ENCODE results near the gene DUSP7. TPM values are rescaled to one million over a fixed set of nuclear protein-coding genes. Genes with fewer than 3 reads are reported as not detected.

The DUSP7 gene
- total RNA-seq, 1 donor from 2014 or later = 59.9 TPM

DNA sequence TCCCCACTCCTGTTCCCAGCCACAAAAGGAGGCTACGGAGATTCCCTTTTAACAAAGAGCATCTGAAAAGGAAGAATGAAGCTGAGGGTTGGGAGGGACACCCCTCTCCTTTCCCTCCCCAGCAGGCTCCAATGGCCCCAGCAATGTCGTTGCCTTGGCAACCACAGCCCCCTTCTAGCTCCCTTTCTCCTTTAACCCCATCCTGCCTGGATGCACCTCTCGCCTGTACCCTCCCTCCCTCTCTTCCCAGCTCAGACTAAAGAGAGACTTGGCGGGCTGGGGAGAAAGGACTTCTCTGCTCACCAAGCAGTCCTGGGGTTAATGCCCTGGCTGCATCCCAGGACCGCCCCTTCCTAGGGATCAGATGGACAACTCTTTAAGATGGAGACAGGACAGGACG lies 53.6 kb downstream of the DUSP7 start:
- TF ChIP-seq POLR2A (IDR thresholded peaks at IDR 0.05) = no peak
- TF ChIP-seq, protein P1, sequence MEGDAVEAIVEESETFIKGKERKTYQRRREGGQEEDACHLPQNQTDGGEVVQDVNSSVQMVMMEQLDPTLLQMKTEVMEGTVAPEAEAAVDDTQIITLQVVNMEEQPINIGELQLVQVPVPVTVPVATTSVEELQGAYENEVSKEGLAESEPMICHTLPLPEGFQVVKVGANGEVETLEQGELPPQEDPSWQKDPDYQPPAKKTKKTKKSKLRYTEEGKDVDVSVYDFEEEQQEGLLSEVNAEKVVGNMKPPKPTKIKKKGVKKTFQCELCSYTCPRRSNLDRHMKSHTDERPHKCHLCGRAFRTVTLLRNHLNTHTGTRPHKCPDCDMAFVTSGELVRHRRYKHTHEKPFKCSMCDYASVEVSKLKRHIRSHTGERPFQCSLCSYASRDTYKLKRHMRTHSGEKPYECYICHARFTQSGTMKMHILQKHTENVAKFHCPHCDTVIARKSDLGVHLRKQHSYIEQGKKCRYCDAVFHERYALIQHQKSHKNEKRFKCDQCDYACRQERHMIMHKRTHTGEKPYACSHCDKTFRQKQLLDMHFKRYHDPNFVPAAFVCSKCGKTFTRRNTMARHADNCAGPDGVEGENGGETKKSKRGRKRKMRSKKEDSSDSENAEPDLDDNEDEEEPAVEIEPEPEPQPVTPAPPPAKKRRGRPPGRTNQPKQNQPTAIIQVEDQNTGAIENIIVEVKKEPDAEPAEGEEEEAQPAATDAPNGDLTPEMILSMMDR (IDR thresholded peaks at IDR 0.05) = no peak
- TF ChIP-seq POLR2AphosphoS5 (IDR thresholded peaks at IDR 0.05; ENCODE audit: insufficient read depth in 1 of 2, low read depth in 1 of 2) = no peak
- Histone ChIP-seq H3K9me3 (no peaks in the 10 kb centered on the region), H3K4me3 (no peak overlapping the region), H3K4me1 (peaks cover 32% of the 10 kb centered on the region), H3K36me3 (no peaks in the 10 kb centered on the region), H3K27me3 (no peaks in the 10 kb centered on the region), H3K27ac (no peak overlapping the region)
- DNase-seq (ENCODE audit: extremely low spot score in 2 of 2) = no peak
- intact Hi-C loops (cut with DNase I) = loop anchor here (5.0 kb wide), 3 partner anchors 50 to 140 kb away; no protein-coding TSS in a partner anchor

DNA sequence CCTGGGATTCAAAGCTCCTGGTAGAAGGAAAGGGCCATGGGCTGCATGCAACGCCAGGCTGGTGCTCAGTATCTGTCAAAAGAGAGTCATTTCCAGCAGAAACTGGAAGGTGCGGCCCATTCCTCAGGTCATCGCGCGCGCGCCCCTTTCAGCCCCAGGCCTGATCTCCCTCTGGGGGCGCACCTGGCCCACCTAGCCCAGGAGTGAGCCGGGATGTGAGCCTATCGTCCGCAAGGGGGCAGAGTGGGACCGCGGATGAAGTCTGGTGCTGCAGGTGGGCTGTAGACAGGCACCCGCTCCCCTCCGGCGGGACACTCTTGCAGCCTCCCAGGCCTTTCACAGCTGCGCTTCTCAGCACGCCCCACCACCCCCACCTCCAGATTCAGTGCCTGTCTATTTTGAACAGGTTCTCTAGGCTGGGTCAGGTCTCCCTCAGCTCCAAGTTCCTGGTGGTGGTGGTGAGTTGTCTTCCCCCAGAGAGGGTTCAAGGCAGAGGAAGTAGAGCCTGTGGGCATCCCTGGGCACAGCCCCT lies 54.9 kb downstream of the DUSP7 start:
- no peak overlapping the region for H3K27ac ChIP-seq
- DNase-seq (ENCODE audit: extremely low spot score in 2 of 2) = no peak
- no peaks in the 10 kb centered on the region for H3K9me3 ChIP-seq
- H3K4me3 ChIP-seq = no peak overlapping the region
- H3K27me3 ChIP-seq = no peaks in the 10 kb centered on the region
- H3K36me3 ChIP-seq = no peaks in the 10 kb centered on the region
- peak in 1 of 2 donors; percentile 24 for TF ChIP-seq POLR2AphosphoS5 (IDR thresholded peaks at IDR 0.05; ENCODE audit: insufficient read depth in 1 of 2, low read depth in 1 of 2)
- TF ChIP-seq POLR2A (IDR thresholded peaks at IDR 0.05) = no peak
- TF ChIP-seq, protein P1 (IDR thresholded peaks at IDR 0.05) = peak; percentile 96 to 99 (median 97)
- peaks cover 32% of the 10 kb centered on the region for H3K4me1 ChIP-seq
- intact Hi-C loops (cut with DNase I) = loop anchor here (5.0 kb wide), 3 partner anchors 51 to 141 kb away; no protein-coding TSS in a partner anchor

DNA sequence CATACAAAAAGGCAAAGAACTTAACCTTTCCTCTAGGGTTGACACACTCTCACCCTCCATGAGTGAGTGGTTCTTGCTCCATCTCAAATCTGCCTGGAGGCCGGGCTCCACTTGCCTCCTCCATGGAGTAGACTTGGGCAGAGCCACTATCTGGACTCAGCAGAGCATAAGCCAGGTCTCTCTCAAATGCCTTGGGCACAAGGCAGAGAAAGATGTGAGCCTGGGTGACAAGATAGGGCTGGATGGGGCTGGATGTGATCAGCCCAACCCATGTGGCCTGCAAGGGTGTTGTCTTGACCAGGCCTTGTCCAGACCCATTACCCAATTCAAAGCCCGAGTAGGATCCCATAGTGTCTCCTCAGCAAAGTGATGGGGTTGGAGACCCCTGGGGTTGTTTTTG lies 56.5 kb downstream of the DUSP7 start:
- intact Hi-C loops (cut with DNase I) = loop anchor here (5.0 kb wide), 3 partner anchors 52 to 142 kb away; no protein-coding TSS in a partner anchor
- Histone ChIP-seq H3K27me3 (no peaks in the 10 kb centered on the region), H3K36me3 (peaks cover 0 to under 1% of the 10 kb centered on the region in 2 donors), H3K27ac (no peak overlapping the region), H3K4me3 (no peak overlapping the region), H3K4me1 (peaks cover 23% of the 10 kb centered on the region), H3K9me3 (no peaks in the 10 kb centered on the region)
- DNase-seq (ENCODE audit: extremely low spot score in 2 of 2) = no peak
- TF ChIP-seq POLR2A (IDR thresholded peaks at IDR 0.05) = no peak
- TF ChIP-seq POLR2AphosphoS5 (IDR thresholded peaks at IDR 0.05; ENCODE audit: insufficient read depth in 1 of 2, low read depth in 1 of 2) = no peak
- TF ChIP-seq, protein P1 (IDR thresholded peaks at IDR 0.05) = no peak

Other genes with a start within 250 kb of the DUSP7 start
- gene IQCF2, start 195.0 kb downstream of the DUSP7 start, total RNA-seq = not detected
- gene IQCF5, start 181.0 kb downstream of the DUSP7 start, total RNA-seq = not detected
- gene IQCF1, start 153.2 kb downstream of the DUSP7 start, total RNA-seq = not detected
- gene RRP9, start 114.7 kb downstream of the DUSP7 start, total RNA-seq = 12.5 TPM
- gene PARP3, start 114.2 kb downstream of the DUSP7 start, total RNA-seq = 20.6 TPM
- not detected for gene GPR62, start 101.2 kb downstream of the DUSP7 start, total RNA-seq
- gene PCBP4, start 89.1 kb downstream of the DUSP7 start, total RNA-seq = 36.6 TPM
- gene ABHD14B, start 82.5 kb downstream of the DUSP7 start, total RNA-seq = 46.9 TPM
- gene ABHD14A, start 81.5 kb downstream of the DUSP7 start, total RNA-seq = 31.9 TPM
- gene ACY1, start 73.0 kb downstream of the DUSP7 start, total RNA-seq = 29.7 TPM
- 1,678 TPM for gene RPL29, start 60.7 kb downstream of the DUSP7 start, total RNA-seq
- gene POC1A, start 97.9 kb upstream of the DUSP7 start, total RNA-seq = 0.74 TPM
- gene ALAS1, start 141.6 kb upstream of the DUSP7 start, total RNA-seq = 41.5 TPM
- not detected for gene TLR9, start 169.1 kb upstream of the DUSP7 start, total RNA-seq
- 93.8 TPM for gene TWF2, start 182.6 kb upstream of the DUSP7 start, total RNA-seq
- gene PPM1M, start 189.2 kb upstream of the DUSP7 start, total RNA-seq = 25.0 TPM
- 44.4 TPM for gene WDR82, start 222.1 kb upstream of the DUSP7 start, total RNA-seq
- 10.3 TPM for gene GLYCTK, start 231.3 kb upstream of the DUSP7 start, total RNA-seq